NCI-H1092 (cell line): Measurements from ENCODE around the gene SULT1A1.
A peak's percentile ranks its signal among the peaks of the same experiment; 100 is the strongest.
"Not testable (repeated sequence)": the region's sequence is repeated elsewhere in the genome, so short reads cannot be mapped to it uniquely, and the experiment has no call there.

Source experiments
- DNase-seq: peaks from one replicate; lab custom pipeline; 2025; lab: John Stamatoyannopoulos, UW

SULT1A1 gene

DNA sequence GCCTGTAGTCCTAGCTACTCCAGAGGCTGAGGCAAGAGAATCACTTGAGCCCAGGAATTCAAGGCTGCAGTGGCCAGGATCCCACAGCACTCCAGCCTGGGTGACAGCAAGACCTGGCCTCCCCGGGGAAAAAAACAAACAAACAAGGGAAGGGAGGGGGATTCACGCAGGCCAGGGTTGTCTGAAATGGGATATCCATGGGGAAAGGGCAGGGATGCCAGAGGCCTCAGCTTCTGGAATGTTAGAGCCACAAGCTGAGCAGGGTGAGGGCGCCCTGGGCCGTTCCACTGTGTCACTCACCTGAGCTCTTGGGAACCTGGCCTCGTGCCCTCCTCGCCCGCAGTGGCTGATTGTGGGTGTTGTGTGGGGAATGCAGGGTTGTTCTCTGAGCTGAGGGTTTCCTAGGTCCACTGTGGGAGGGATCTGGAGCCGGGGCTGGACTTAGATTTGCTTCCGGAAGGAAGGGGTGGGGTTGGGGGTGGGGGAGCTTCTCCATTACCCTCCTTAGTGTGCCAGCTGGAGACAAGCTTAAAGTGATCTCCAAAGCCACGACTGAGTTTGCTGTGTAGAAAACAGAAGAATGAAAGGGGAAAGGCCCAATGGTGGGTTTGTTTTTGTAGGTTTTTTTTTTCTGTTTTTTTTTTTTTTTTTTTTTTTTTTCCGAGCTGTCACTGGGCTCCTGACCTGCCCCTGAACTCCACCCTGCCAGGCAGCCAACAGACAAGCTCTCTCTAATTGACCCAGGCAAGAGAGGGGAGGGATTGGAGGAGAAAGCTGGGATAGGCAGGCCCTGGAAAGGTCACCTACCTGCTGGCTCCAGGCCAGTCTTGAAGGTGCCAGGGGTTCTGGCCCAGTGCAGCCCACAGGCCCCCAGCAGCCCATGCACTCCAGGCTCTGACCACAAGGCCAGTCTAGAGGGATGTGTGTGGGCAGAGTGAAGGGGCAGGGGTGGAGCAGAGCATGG is at the start of gene SULT1A1:
Gene SULT1A1, minus strand, starts transcription at position 414 of the 964 bp plus-strand sequence. CDS start 1,189 bp downstream, outside the sequence.
- no peak for DNase-seq

DNA sequence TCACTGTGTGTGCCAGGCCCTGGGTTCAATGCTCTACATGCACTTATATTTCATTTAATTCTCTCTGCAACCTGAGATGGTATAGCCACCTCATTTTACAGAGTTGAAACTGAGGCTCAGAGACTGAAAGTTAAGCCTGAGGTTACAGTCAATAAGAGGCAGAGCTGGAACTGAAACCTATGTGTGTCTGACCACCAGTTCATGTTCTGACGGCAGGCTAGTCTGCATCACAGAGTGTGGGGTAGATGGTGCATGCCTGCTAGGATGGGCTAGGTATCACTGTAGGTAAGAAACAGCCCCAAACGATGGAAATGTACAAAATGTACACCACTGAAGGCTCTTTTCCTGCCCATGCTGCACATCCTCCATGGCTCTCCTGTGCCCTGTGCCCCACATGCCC is 30.1 kb upstream of the SULT1A1 start:
- DNase-seq: not testable (repeated sequence)

GRCh38 chr16:28638359-28638758 is 28.5 kb upstream of the SULT1A1 start:
- not testable (repeated sequence) for DNase-seq

DNA sequence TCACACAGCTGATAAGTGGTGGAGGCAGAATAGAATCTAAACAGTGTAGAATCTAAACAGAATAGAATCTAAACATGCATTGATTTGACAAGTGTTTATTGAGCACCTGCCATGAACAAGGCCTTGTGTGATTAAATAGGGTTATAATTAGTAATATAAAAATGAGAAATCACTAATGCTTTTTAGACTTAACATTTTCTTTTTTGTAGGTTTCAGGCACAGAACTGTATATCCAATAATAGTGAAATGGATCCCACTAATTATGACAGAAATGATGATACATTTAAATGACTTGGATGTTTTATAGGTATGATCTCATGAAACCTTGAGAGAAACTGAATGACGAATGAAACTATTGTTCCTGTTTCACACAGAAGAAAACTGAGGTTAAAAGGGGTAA is 27.9 kb upstream of the SULT1A1 start, which contains the start of gene NPIPB8:
Gene NPIPB8, plus strand, starts transcription at position 301 of the 400 bp plus-strand sequence. CDS start 296 bp downstream, outside the sequence.
- DNase-seq: not testable (repeated sequence)

DNA sequence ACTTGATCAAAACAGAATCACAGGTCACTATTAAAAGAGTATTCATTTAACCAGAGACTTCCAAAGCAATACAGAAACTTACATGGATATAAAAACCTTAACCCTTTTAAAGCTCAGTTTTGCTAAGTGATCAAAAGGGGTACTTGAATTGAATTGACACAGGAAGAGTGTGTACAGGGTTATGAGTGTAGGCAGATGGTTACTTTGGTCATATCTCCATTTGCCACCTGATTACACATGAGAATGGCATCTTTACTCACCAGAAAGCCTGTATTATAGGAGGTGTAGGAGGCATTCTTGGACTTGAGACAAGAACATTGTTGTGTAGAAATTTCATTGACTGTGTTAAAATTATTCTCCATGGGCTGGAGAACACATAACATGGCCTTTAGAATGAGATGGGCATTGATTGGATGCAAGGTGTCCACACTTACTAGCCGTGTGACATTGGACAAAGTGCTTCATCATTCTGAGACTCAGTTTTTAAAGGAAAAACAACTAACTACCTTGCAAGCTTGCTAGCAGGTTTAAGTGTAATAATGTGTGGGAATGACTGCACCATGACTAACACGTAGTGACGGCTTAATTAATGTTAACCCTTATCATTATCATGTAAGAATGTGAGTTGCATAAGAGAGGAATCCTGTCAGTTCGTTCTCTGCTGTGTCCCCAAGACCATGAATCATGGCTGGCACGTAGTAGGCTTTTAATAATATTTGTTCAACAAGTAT is 26.4 kb upstream of the SULT1A1 start:
- not testable (repeated sequence) for DNase-seq

DNA sequence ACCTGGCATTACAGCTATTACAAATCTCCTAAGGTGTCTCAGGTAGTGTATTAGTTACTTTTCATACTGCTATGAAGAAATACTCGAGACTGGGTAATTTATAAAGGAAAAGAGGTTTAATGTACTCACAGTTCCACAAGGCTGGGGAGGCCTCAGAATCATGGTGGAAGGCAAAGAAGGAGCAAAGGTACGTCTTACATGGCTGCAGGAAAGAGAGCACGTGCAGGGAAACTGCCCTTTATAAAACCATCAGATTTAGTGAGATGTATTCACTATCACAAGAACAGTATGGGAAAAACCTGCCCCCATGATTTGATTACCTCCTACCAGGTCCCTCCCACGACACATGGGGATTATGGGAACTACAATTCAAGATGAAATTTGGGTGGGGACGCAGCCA is 21.1 kb upstream of the SULT1A1 start:
- not testable (repeated sequence) for DNase-seq

DNA sequence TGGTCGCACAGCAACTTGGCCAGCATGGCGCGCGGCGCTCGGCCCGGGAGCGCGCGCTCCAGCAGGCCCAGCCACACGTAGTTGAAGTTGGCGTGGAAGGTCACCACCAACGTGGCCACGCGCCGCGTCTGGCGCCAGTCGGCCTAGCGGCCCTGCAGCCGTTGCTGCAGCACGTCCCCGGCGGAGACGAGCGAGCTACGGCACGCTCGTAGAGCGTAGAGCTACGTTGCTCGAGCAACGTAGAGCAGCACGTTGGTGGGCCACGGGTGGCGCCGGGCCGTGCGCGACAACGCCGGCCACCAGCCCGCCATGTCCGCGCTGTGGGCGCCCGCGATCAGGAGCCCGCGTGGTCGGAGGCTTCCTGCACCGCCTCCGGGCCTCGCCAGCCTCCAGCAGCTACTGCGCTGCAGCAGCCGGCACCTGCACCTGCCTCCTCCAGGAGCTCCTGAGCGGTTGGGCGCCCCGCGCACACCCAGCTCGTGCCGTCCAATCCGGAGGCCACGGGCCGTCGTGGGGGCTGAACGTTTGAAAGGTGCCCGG is 13.4 kb upstream of the SULT1A1 start:
- peak; percentile 77 for DNase-seq

GRCh38 chr16:28622532-28623171 is 12.8 kb upstream of the SULT1A1 start:
- DNase-seq: not testable (repeated sequence)

GRCh38 chr16:28621481-28622155 is 11.8 kb upstream of the SULT1A1 start:
- no peak for DNase-seq

- not testable (repeated sequence) for DNase-seq
These were observed 10.5 kb upstream of the SULT1A1 start for GRCh38 chr16:28620316-28620715.

GRCh38 chr16:28617874-28618273 is 8.0 kb upstream of the SULT1A1 start:
- no peak for DNase-seq

DNA sequence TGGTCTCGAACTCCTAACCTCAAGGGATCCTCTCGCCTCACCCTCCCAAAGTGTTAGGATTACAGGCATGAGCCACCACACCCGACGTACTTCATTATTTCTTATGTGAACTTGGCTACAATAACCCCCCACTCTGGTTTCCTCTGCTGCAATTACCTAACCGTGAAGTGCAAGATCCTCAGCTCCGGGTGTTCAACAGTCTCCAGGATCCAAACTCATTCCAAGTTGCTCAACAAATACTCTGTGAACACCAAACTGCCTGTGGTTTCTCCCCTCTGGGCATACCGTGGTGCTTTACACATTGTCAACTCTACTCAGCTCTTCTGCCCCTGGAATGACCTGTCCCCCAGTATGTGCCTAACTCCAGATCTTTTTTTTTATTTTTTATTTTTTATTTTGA is 6.8 kb upstream of the SULT1A1 start:
- no peak for DNase-seq

- not testable (repeated sequence) for DNase-seq
These were observed 6.4 kb upstream of the SULT1A1 start for GRCh38 chr16:28616224-28616577.

DNA sequence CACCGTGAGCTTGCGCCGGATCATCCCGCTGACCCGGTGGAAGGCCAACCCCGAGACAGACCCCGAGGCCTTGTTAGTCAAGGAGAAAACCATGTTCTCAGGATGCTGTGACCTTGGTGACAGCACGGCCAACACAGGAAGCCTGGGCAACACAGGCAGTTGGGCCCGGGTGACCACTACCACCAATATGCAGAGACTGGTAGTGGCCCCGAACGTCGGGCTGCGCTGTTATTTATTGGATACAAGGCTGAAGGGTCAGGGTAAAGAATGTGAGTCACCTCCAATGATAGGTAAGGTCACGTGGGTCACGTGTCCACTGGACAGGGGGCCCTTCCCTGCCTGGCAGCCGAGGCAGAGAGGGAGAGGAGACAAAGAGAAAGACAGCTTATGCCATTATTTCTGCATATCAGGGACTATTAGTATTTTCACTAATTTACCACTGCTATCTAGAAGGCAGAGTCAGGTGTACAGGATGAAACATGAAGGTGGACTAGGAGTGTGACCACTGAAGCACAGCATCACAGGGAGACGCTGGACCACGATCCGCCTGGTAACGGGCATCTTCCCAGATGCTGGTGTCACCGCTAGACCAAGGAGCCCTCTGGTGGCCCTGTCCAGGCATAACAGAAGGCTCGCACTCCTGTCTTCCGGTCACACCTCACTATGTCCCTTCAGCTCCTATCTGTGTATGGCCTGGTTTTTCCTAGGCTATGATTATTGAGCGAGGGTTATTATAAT is 5.8 kb upstream of the SULT1A1 start:
- peak; percentile 4 for DNase-seq

- not testable (repeated sequence) for DNase-seq
These were observed 4.7 kb upstream of the SULT1A1 start for GRCh38 chr16:28614561-28614960.

GRCh38 chr16:28613912-28614311 is 4.1 kb upstream of the SULT1A1 start:
- not testable (repeated sequence) for DNase-seq

DNA sequence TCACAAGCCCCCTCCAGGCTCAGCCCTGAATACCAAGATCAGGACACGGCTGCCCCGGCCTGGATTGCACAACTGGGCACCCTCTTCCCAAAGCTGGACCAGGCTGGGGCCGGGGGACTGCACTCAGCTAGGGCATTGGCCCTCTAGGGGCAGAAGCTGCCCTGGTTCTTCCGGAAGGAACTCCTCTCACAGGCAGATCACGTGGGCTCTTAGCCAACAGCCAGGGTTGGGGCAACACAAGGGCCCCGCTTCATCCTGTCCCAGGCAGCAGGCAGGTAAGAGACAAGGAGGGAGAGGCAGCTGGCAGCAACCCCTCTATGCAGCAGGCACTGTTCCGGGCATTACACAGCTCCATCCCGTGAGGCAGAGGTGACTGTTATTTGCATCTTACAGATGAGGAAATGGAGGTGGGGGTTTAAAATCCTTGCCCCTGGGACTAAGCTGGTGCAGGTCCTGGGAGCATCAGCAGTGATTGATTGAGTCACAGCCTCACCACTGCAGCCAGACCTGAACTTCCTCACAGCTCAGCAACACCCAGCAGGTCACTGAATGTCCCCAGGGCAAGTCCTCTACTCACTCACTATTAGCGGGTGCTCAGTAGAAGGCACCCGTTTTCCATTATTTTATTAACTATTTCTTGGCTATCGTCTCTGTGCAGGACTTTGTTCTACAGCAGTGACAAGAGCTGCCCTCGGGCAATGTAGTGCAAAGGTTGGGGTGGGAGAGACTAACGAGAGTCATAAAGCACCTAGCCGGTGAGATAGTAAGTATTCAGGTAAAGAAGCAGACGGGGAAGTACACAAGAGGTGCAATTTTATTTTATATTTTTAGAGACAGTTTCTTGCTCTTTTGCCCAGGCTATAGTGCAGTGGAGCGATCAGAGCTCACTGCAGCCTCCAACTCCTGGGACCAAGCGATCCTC is 2.8 kb upstream of the SULT1A1 start:
- DNase-seq: not testable (repeated sequence)

GRCh38 chr16:28610595-28611191 is 849 bp upstream of the SULT1A1 start:
- no peak for DNase-seq
